ENCODE results near the gene AACS.

The AACS gene

DNA sequence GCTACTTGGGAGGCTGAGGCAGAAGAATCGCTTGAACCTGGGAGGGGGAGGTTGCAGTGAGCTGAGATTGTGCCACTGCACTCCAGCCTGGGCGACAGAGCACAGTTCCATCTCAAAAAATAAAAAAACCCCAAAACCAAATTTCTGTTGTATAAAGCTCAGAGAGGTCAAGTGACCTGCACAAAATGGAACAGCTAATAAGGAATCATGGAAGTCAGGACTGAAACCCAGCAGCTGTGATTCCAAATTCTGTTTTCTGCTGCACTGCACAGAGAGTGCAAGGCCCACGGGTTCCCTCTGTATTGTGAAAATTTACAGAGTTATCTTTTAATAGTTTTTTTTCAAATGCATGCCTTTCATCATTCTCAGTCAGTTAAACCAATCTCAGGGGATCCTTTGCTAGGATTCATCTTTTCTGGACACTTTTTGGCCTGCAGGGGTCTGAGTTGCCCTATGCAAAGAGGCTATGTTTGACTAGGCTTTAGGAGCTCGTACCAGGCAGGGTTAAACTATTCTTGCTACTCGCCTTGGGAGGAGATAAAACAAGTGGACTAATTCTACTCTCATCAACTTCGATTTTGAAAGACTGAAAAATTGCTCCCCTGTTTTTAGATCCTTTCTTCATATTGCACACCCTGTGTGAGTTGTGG is 26.1 kb upstream of the AACS start:
- no peaks in the 10 kb centered on the region for H3K9me2 ChIP-seq (replicated peaks; ENCODE audit: insufficient read depth, low read length)
- no peaks in the 10 kb centered on the region for H3F3A ChIP-seq (ENCODE audit: insufficient read depth, low read length)
- no peak overlapping the region for H3K27ac ChIP-seq (ENCODE audit: low read length)
- H3K4me3 ChIP-seq (ENCODE audit: low read length) = no peak overlapping the region
- no peak overlapping the region for H3K9ac ChIP-seq (ENCODE audit: low read length)
- H3K4me2 ChIP-seq (ENCODE audit: low read depth, low read length) = no peak overlapping the region
- H3K27me3 ChIP-seq (replicated peaks; ENCODE audit: insufficient read depth, low read length) = no peaks in the 10 kb centered on the region
- no peak overlapping the region for H2AFZ ChIP-seq (ENCODE audit: low read length)
- no peaks in the 10 kb centered on the region for H3K4me1 ChIP-seq (ENCODE audit: low read length)
- H4K20me1 ChIP-seq (ENCODE audit: insufficient read depth, low read length) = no peaks in the 10 kb centered on the region
- no peak for DNase-seq
- no peak for TF ChIP-seq EZH2 (optimal IDR thresholded peaks at IDR 0.05; ENCODE audit: low read depth, low read length)
- no peak for TF ChIP-seq EZH2phosphoT487 (IDR thresholded peaks at IDR 0.05; ENCODE audit: low read length)
- TF ChIP-seq, protein P1, sequence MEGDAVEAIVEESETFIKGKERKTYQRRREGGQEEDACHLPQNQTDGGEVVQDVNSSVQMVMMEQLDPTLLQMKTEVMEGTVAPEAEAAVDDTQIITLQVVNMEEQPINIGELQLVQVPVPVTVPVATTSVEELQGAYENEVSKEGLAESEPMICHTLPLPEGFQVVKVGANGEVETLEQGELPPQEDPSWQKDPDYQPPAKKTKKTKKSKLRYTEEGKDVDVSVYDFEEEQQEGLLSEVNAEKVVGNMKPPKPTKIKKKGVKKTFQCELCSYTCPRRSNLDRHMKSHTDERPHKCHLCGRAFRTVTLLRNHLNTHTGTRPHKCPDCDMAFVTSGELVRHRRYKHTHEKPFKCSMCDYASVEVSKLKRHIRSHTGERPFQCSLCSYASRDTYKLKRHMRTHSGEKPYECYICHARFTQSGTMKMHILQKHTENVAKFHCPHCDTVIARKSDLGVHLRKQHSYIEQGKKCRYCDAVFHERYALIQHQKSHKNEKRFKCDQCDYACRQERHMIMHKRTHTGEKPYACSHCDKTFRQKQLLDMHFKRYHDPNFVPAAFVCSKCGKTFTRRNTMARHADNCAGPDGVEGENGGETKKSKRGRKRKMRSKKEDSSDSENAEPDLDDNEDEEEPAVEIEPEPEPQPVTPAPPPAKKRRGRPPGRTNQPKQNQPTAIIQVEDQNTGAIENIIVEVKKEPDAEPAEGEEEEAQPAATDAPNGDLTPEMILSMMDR (IDR thresholded peaks at IDR 0.05; ENCODE audit: low read length) = no peak
- H3K36me3 ChIP-seq (replicated peaks; ENCODE audit: insufficient read depth, low read length) = no peaks in the 10 kb centered on the region
- no peaks in the 10 kb centered on the region for H3K79me2 ChIP-seq (ENCODE audit: low read length)
- no peaks in the 10 kb centered on the region for H3K9me3 ChIP-seq (replicated peaks; ENCODE audit: insufficient read depth, low read length)

DNA sequence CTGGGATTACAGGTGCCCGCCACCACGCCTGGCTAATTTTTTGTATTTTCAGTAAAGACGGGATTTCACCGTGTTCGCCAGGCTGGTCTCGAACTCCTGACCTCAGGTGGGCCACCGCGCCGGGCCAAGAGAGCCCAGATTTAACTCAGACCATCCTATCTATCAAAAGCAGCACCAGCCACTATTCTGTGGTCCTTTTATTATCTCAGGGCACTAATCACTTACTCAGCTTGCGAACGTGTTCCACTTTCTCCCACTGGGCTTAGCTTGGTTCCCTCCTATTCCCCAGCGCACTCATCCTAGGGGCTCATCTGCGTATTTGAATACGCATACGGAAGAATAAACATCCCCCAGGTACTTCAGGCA is 16.2 kb upstream of the AACS start:
- Histone ChIP-seq H4K20me1 (ENCODE audit: insufficient read depth, low read length) (no peaks in the 10 kb centered on the region), H3K9me3 (replicated peaks; ENCODE audit: insufficient read depth, low read length) (no peaks in the 10 kb centered on the region), H3K9me2 (replicated peaks; ENCODE audit: insufficient read depth, low read length) (no peaks in the 10 kb centered on the region), H3K27me3 (replicated peaks; ENCODE audit: insufficient read depth, low read length) (no peaks in the 10 kb centered on the region), H3F3A (ENCODE audit: insufficient read depth, low read length) (no peaks in the 10 kb centered on the region), H3K36me3 (replicated peaks; ENCODE audit: insufficient read depth, low read length) (no peaks in the 10 kb centered on the region), H3K4me2 (ENCODE audit: low read depth, low read length) (no peak overlapping the region), H3K4me3 (ENCODE audit: low read length) (no peak overlapping the region), H3K9ac (ENCODE audit: low read length) (no peak overlapping the region), H3K27ac (ENCODE audit: low read length) (no peak overlapping the region), H2AFZ (ENCODE audit: low read length) (no peak overlapping the region), H3K79me2 (ENCODE audit: low read length) (no peaks in the 10 kb centered on the region), H3K4me1 (ENCODE audit: low read length) (no peaks in the 10 kb centered on the region)
- no peak for DNase-seq
- TF ChIP-seq EZH2 (optimal IDR thresholded peaks at IDR 0.05; ENCODE audit: low read depth, low read length) (no peak), EZH2phosphoT487 (IDR thresholded peaks at IDR 0.05; ENCODE audit: low read length) (no peak)
- TF ChIP-seq, protein P1 (IDR thresholded peaks at IDR 0.05; ENCODE audit: low read length) = no peak

DNA sequence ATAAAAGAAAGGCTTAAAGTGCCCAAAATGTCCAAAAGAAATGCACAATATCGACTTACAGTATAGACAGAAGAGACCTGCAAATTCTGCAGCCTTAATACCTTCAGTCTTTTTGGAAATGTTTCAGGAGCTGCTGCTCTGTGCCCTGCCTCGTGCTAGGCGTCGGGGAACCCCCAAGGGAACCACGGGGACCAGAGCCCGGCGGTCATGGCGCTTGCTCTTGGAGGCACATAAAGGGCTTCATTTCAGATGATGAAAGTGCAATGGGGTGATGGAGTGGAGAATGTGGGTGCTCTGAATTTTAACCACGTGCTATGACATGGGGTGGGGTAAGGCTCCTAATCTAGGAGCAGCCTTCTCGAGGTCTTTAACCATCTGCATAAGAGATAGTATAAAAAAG is 14.8 kb upstream of the AACS start:
- no peak overlapping the region for H2AFZ ChIP-seq (ENCODE audit: low read length)
- H3K4me3 ChIP-seq (ENCODE audit: low read length) = no peak overlapping the region
- H3K4me1 ChIP-seq (ENCODE audit: low read length) = no peaks in the 10 kb centered on the region
- H3K27me3 ChIP-seq (replicated peaks; ENCODE audit: insufficient read depth, low read length) = no peaks in the 10 kb centered on the region
- DNase-seq = no peak
- no peak for TF ChIP-seq EZH2phosphoT487 (IDR thresholded peaks at IDR 0.05; ENCODE audit: low read length)
- no peak for TF ChIP-seq EZH2 (optimal IDR thresholded peaks at IDR 0.05; ENCODE audit: low read depth, low read length)
- TF ChIP-seq, protein P1 (IDR thresholded peaks at IDR 0.05; ENCODE audit: low read length) = no peak
- H3K9me3 ChIP-seq (replicated peaks; ENCODE audit: insufficient read depth, low read length) = no peaks in the 10 kb centered on the region
- no peak overlapping the region for H3K9ac ChIP-seq (ENCODE audit: low read length)
- H4K20me1 ChIP-seq (ENCODE audit: insufficient read depth, low read length) = no peaks in the 10 kb centered on the region
- H3K79me2 ChIP-seq (ENCODE audit: low read length) = no peaks in the 10 kb centered on the region
- H3F3A ChIP-seq (ENCODE audit: insufficient read depth, low read length) = no peaks in the 10 kb centered on the region
- no peaks in the 10 kb centered on the region for H3K9me2 ChIP-seq (replicated peaks; ENCODE audit: insufficient read depth, low read length)
- no peaks in the 10 kb centered on the region for H3K36me3 ChIP-seq (replicated peaks; ENCODE audit: insufficient read depth, low read length)
- H3K27ac ChIP-seq (ENCODE audit: low read length) = no peak overlapping the region
- H3K4me2 ChIP-seq (ENCODE audit: low read depth, low read length) = no peak overlapping the region

Data from MM.1S (cell line).